Ascending aorta (tissue), 2 donors: ENCODE measurements around the gene PPM1D. TPM values are rescaled to one million over a fixed set of nuclear protein-coding genes. Genes with fewer than 3 reads are reported as not detected.
"Not testable (repeated sequence)": the region's sequence is repeated elsewhere in the genome, so short reads cannot be mapped to it uniquely, and the experiment has no call there.

Experiments used
- DNase-seq, 2 donors: peaks; one replicate each; pipeline ENCODE4 v3.0.0-alpha.2; 2019; ENCODE audit warnings: low spot score in 2 of 2
- H3K27ac ChIP-seq, 2 donors: fragments of 200-600 bp; sonication (generic); one replicate each; pipeline ENCODE4 v1.5.1; 2016 to 2017; ENCODE audit warnings: mild to moderate bottlenecking in 1 of 2
- H3K27me3 ChIP-seq: fragments of 200-600 bp; sonication (generic); one replicate; pipeline ENCODE4 v1.5.1; 2017
- H3K36me3 ChIP-seq, 2 donors: fragments of 200-600 bp; sonication (generic); one replicate each; pipeline ENCODE4 v1.5.1; 2016
- H3K4me1 ChIP-seq, 2 donors: fragments of 200-600 bp; sonication (generic); one replicate each; pipeline ENCODE4 v1.5.1; 2016 to 2017; ENCODE audit warnings: mild to moderate bottlenecking in 1 of 2
- H3K4me3 ChIP-seq, 2 donors: fragments of 200-600 bp; sonication (generic); one replicate each; pipeline ENCODE4 v1.5.1; 2016 to 2017; ENCODE audit warnings: mild to moderate bottlenecking in 1 of 2
- H3K9me3 ChIP-seq, 2 donors: fragments of 200-600 bp; sonication (generic); one replicate each; pipeline ENCODE4 v1.5.1; 2016
- intact Hi-C: fragments of 100-400 bp; cut with DNase I; formaldehyde crosslinking; loops from one replicate; pipeline ENCODE4 v1.15.1; 2023
- total RNA-seq: library from RNA; depleted of rRNA; stranded (reverse); fragments of >200 nt; gene quantifications from one replicate; pipeline ENCODE4 v1.1.0, GENCODE V29; 2016
- TF ChIP-seq, protein P1 (sequence below), 3 experiments: fragments of 200-600 bp in 2 of 3; fragments of 450-650 bp in 1 of 3; sonication (generic) in 2 of 3; IDR thresholded peaks; one replicate each; pipeline ENCODE4 v1.5.1; 2016 to 2019; ENCODE audit warnings: antibody characterized with exemption in 3 of 3, mild to moderate bottlenecking in 1 of 3, moderate library complexity in 1 of 3

The PPM1D gene
- total RNA-seq, 1 donor from 2014 or later = 6.0 TPM

DNA sequence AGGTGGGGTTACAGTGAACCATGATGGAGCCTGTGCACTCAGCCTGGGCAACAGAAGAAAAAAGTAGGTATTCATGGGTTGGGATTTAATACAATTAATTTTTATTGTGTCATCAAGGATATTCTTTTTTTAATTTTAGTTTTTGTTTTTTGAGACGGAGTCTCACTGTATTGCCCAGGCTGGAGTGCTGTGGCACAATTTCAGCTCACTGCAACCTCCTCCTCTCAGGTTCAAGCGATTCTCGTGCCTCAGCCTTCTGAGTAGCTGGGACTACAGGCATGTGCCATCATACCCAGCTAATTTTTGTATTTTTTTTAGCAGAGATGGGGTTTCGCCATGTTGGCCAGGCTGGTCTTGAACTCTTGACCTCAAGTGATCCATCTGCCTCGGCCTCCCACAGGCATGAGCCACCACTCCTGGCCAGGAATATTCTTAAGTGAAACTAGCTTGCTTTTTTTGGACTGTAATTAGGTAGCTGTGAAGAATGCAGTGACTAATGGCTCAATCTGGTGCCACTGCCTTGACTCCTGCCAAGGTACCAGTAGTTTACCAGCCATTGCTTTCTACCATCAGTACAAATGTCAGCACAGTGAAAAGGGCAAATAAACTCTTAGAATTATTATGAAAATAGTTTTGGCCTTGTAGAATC, 4.8 kb downstream of the PPM1D start:
- intact Hi-C loops = loop anchor here (5.0 kb wide), 1 partner anchor 807 kb away; no protein-coding TSS in a partner anchor
- Histone ChIP-seq H3K4me3 (no peak overlapping the region), H3K27me3 (no peaks in the 10 kb centered on the region), H3K36me3 (no peaks in the 10 kb centered on the region), H3K9me3 (no peaks in the 10 kb centered on the region), H3K27ac (peak overlapping the region; percentile 69 to 77), H3K4me1 (peaks cover 0 to 24% of the 10 kb centered on the region in 2 donors)
- DNase-seq = peak; percentile 24 to 86
- TF ChIP-seq, protein P1, sequence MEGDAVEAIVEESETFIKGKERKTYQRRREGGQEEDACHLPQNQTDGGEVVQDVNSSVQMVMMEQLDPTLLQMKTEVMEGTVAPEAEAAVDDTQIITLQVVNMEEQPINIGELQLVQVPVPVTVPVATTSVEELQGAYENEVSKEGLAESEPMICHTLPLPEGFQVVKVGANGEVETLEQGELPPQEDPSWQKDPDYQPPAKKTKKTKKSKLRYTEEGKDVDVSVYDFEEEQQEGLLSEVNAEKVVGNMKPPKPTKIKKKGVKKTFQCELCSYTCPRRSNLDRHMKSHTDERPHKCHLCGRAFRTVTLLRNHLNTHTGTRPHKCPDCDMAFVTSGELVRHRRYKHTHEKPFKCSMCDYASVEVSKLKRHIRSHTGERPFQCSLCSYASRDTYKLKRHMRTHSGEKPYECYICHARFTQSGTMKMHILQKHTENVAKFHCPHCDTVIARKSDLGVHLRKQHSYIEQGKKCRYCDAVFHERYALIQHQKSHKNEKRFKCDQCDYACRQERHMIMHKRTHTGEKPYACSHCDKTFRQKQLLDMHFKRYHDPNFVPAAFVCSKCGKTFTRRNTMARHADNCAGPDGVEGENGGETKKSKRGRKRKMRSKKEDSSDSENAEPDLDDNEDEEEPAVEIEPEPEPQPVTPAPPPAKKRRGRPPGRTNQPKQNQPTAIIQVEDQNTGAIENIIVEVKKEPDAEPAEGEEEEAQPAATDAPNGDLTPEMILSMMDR (IDR thresholded peaks at IDR 0.05) = no peak

DNA sequence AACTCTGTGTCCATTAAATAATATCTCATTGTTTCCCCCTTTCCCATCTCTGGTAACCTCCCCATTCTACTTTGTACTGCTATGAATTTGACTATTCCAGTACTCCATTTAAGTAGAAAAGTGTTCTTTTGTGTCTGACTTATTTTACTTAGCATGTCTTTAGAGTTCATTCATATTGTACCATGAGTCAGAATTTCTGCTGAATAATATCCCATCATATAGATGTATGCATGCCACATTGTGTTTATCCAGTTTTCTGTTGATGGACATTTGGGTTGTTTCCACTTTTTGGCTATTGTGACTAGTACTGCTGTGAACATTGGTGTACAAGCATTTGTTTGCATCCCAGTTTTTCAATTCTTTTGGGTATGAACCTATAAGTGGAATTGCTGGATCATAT, 6.0 kb downstream of the PPM1D start:
- no peaks in the 10 kb centered on the region for H3K36me3 ChIP-seq
- intact Hi-C loops = no loop called here
- peaks cover 0 to 29% of the 10 kb centered on the region in 2 donors for H3K4me1 ChIP-seq
- no peak for DNase-seq
- H3K9me3 ChIP-seq = no peaks in the 10 kb centered on the region
- peak overlapping the region in 1 of 2 donors; percentile 77 for H3K27ac ChIP-seq
- TF ChIP-seq, protein P1 (IDR thresholded peaks at IDR 0.05) = no peak
- no peaks in the 10 kb centered on the region for H3K27me3 ChIP-seq
- H3K4me3 ChIP-seq = no peak overlapping the region

DNA sequence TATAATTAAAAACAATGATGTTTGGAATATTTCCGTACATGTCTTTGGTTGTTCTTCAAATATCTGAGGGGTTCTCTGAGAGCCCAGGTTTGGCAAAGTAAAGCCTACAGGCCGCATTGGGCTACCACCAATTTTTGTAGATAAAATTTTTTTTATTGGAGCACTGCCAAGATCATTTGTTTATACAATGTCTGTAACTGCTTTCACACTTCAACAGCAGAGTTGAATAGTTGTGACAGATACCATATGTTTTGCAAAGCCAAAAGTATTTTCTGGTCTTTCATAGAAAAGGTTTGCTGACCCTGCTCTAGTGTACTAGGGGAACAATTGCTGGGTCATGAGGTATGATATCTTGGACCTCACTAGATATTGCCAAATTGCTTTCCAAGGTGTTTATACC, 10.5 kb downstream of the PPM1D start:
- no peak for DNase-seq
- no peak overlapping the region for H3K4me3 ChIP-seq
- H3K27me3 ChIP-seq = no peaks in the 10 kb centered on the region

DNA sequence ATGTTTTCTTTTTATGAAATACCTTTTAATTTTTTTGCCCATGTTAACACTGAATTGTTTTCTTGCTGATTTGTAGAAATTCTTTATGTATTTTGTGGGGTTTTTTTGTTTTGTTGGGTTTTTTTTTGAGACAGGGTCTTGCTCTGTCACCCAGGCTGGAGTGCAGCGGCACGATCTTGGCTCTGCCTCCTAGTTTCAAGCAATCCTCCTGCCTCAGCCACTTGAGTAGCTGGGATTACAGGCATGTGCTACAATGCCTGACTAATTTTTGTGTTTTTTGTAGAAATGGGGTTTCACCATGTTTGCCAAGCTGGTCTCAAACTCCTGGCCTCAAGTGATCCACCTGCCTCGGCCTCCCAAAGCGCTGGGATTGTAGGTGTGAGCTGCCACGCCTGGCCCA, 11.3 kb downstream of the PPM1D start:
- H3K27ac ChIP-seq, DNase-seq, H3K9me3 ChIP-seq, H3K27me3 ChIP-seq, H3K4me3 ChIP-seq, H3K36me3 ChIP-seq, intact Hi-C loops: not testable (repeated sequence)
- peaks cover 0 to 12% of the 10 kb centered on the region in 2 donors for H3K4me1 ChIP-seq

More for the DNA sequence above, 10.5 kb downstream of the PPM1D start:
- intact Hi-C loops = no loop called here
- no peaks in the 10 kb centered on the region for H3K36me3 ChIP-seq
- no peak overlapping the region for H3K27ac ChIP-seq
- TF ChIP-seq, protein P1 (IDR thresholded peaks at IDR 0.05) = no peak
- H3K9me3 ChIP-seq = no peaks in the 10 kb centered on the region
- H3K4me1 ChIP-seq = peaks cover 0 to 17% of the 10 kb centered on the region in 2 donors

DNA sequence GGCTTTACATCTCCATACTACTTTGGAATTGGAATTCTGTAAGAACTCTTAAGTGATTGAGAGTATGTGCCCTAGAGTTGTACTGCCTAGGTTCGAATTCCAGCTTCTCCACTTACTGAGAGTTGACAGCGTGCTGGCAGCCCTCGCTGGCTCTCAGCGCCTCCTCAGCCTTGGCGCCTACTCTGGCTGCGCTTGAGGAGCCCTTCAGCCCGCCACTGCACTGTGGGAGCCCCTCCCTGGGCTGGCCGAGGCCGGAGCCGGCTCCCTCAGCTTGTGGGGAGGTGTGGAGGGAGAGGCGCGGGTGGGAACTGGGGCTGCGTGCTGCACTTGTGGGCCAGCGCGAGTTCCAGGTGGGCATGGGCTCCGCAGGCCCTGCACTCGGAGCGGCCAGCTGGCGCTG, 13.3 kb downstream of the PPM1D start:
- DNase-seq = no peak
- intact Hi-C loops = no loop called here
- no peaks in the 10 kb centered on the region for H3K27me3 ChIP-seq
- H3K27ac ChIP-seq = no peak overlapping the region
- peaks cover 0 to 5% of the 10 kb centered on the region in 2 donors for H3K36me3 ChIP-seq
- no peak overlapping the region for H3K4me3 ChIP-seq
- TF ChIP-seq, protein P1 (IDR thresholded peaks at IDR 0.05) = no peak
- H3K4me1 ChIP-seq = peaks cover 0 to 7% of the 10 kb centered on the region in 2 donors
- no peaks in the 10 kb centered on the region for H3K9me3 ChIP-seq

DNA sequence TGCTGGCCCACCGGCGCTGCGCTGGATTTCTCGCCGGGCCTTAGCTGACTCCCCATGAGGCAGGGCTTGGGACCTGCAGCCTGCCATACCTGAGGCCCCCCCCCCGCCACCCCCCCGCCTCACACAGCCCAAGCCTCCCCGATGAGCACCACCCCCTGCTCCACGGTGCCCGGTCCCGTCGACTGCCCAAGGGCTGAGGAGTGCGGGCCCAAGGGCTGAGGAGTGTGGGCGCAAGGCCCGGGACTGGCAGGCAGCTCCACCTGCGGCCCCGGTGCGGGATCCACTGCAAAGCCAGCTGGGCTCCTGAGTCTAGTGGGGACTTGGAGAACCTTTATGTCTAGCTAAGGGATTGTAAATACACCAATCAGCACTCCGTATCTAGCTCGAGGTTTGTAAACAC, 13.8 kb downstream of the PPM1D start:
- H3K27ac ChIP-seq, H3K9me3 ChIP-seq, H3K4me1 ChIP-seq, intact Hi-C loops, H3K27me3 ChIP-seq, DNase-seq, H3K4me3 ChIP-seq, H3K36me3 ChIP-seq: not testable (repeated sequence)

DNA sequence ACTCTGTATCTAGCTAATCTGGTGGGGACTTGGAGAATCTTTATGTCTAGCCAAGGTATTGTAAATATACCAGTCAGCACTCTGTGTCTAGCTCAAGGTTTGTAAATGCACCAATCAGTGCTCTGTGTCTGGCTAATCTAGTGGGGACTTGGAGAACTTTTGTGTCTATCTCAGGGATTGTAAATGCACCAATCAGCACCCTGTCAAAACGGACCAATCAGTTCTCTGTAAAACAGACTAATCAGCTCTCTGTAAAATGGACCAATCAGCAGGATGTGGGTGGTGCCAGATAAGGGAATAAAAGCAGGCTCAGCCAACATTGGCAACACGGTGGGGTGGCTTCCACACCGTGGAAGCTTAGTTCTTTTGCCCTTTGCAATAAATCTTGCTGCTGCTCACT, 14.3 kb downstream of the PPM1D start:
- H3K4me1 ChIP-seq, DNase-seq, H3K27ac ChIP-seq, intact Hi-C loops, H3K9me3 ChIP-seq, H3K36me3 ChIP-seq, H3K4me3 ChIP-seq, H3K27me3 ChIP-seq: not testable (repeated sequence)
